Astrocyte (in vitro differentiated cells and primary cell): ENCODE data around the gene CALD1. TPM values are rescaled to one million over a fixed set of nuclear protein-coding genes. Genes with fewer than 3 reads are reported as not detected.

Experiments
- DNase-seq: peaks from one replicate; pipeline ENCODE4 v3.0.0-alpha.2; 2010; ENCODE audit warnings: low read depth
- FAIRE-seq: peaks from 2 replicates; lab custom pipeline; 2011; peaks lifted over from hg19 to GRCh38; lab: Jason Lieb, UNC
- H2AFZ ChIP-seq: 2 replicates; pipeline ENCODE4 v1.6.0; 2012; ENCODE audit warnings: low read depth, low read length, inconsistent platforms
- H3K27ac ChIP-seq: 2 replicates; pipeline ENCODE4 v1.5.1; 2011; ENCODE audit warnings: low read depth, low read length, inconsistent platforms
- H3K27me3 ChIP-seq: 2 replicates; pipeline ENCODE4 v1.6.0; 2011; ENCODE audit warnings: low read length, inconsistent platforms; ENCODE audit not compliant: insufficient read depth
- H3K36me3 ChIP-seq: 2 replicates; pipeline ENCODE4 v1.5.1; 2011; ENCODE audit warnings: low read length, inconsistent platforms; ENCODE audit not compliant: insufficient read depth
- H3K4me1 ChIP-seq: 2 replicates; pipeline ENCODE4 v1.5.1; 2011; ENCODE audit warnings: low read length, inconsistent platforms; ENCODE audit not compliant: insufficient read depth
- H3K4me2 ChIP-seq: 2 replicates; pipeline ENCODE4 v1.6.0; 2012; ENCODE audit warnings: low read length, inconsistent platforms
- H3K4me3 ChIP-seq: 2 replicates; pipeline ENCODE4 v1.5.1; 2011; ENCODE audit warnings: low read depth, mild to moderate bottlenecking, low read length, inconsistent platforms; ENCODE audit not compliant: insufficient read depth
- H3K79me2 ChIP-seq: 2 replicates; pipeline ENCODE4 v1.6.0; 2012; ENCODE audit warnings: mild to moderate bottlenecking, low read length, inconsistent platforms; ENCODE audit not compliant: insufficient read depth
- H3K9ac ChIP-seq: 2 replicates; pipeline ENCODE4 v1.6.0; 2012; ENCODE audit warnings: mild to moderate bottlenecking, low read length, inconsistent platforms
- H3K9me3 ChIP-seq: 2 replicates; pipeline ENCODE4 v1.5.1; 2012; ENCODE audit warnings: low read depth, mild to moderate bottlenecking, low read length, inconsistent platforms; ENCODE audit not compliant: insufficient read depth
- H4K20me1 ChIP-seq: 2 replicates; pipeline ENCODE4 v1.6.0; 2012; ENCODE audit warnings: low read length, inconsistent platforms; ENCODE audit not compliant: insufficient read depth
- H3K27ac Mint-ChIP-seq: one replicate; pipeline ENCODE4 v1.8.0; 2021; ENCODE audit warnings: mild to moderate bottlenecking, mixed read lengths; ENCODE audit not compliant: unreplicated experiment
- H3K27me3 Mint-ChIP-seq: one replicate; pipeline ENCODE4 v1.8.0; 2021; ENCODE audit warnings: low read depth, mixed read lengths; ENCODE audit not compliant: unreplicated experiment
- H3K36me3 Mint-ChIP-seq: one replicate; pipeline ENCODE4 v1.8.0; 2021; ENCODE audit warnings: low read depth, mixed read lengths; ENCODE audit not compliant: unreplicated experiment
- H3K4me1 Mint-ChIP-seq: one replicate; pipeline ENCODE4 v1.8.0; 2021; ENCODE audit warnings: low read depth, mixed read lengths; ENCODE audit not compliant: unreplicated experiment
- H3K4me3 Mint-ChIP-seq: one replicate; pipeline ENCODE4 v1.8.0; 2021; ENCODE audit warnings: mild to moderate bottlenecking, moderate library complexity, mixed read lengths; ENCODE audit not compliant: unreplicated experiment
- H3K9me3 Mint-ChIP-seq: one replicate; pipeline ENCODE4 v1.8.0; 2021; ENCODE audit warnings: mild to moderate bottlenecking, mixed read lengths; ENCODE audit not compliant: unreplicated experiment
- EZH2 ChIP-seq: IDR thresholded peaks from 2 replicates; pipeline ENCODE4 v1.6.1; 2012; ENCODE audit warnings: mild to moderate bottlenecking, low read length, inconsistent platforms; ENCODE audit not compliant: insufficient read depth
- total RNA-seq: library from RNA; stranded (reverse); gene quantifications from 2 replicates; pipeline ENCODE4 v1.2.1, GENCODE V29; 2021
- TF ChIP-seq, protein P1 (sequence below): IDR thresholded peaks from 2 replicates; pipeline ENCODE4 v1.5.1; 2011; ENCODE audit warnings: low read depth, mild to moderate bottlenecking, inconsistent platforms, low read length, moderate library complexity; ENCODE audit not compliant: insufficient read depth

CALD1 gene
- total RNA-seq, 1 donor from 2014 or later, result 1,872 TPM

DNA sequence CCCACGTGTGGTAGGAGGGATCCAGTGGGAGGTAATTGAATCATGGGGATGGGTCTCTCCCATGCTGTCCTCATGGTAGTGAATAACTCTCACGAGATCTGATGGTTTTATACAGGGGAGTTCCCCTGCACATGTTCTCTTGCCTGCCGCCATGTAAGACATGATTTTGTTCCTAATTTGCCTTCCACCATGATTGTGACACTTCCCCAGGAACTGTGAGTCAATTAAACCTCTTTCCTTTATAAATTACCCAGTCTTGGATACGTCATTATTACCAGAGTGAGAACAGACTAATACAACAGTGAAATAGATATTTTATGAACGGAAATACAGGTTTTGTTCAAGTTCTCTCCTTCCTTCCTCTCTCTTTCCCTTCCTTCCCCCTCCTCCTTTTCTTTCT, 15.8 kb downstream of the CALD1 start:
- FAIRE-seq (no peak), DNase-seq (no peak)
- Histone ChIP-seq H3K27ac (no peak overlapping the region), H3K4me1 (peaks cover 43% of the 10 kb centered on the region), H3K27me3 (no peaks in the 10 kb centered on the region), H3K9ac (no peak overlapping the region), H3K4me2 (no peak overlapping the region), H3K36me3 (peaks cover 48% of the 10 kb centered on the region), H2AFZ (no peak overlapping the region), H4K20me1 (peaks cover 97% of the 10 kb centered on the region), H3K79me2 (peaks cover 100% of the 10 kb centered on the region), H3K9me3 (no peaks in the 10 kb centered on the region), H3K4me3 (no peak overlapping the region)
- Mint-ChIP-seq H3K4me3 (peak overlapping the region; percentile 52), H3K27me3 (no peaks in the 10 kb centered on the region), H3K9me3 (peaks cover 2% of the 10 kb centered on the region), H3K27ac (peak overlapping the region; percentile 82), H3K4me1 (peaks cover 83% of the 10 kb centered on the region), H3K36me3 (peaks cover 25% of the 10 kb centered on the region)
- TF ChIP-seq, protein P1, sequence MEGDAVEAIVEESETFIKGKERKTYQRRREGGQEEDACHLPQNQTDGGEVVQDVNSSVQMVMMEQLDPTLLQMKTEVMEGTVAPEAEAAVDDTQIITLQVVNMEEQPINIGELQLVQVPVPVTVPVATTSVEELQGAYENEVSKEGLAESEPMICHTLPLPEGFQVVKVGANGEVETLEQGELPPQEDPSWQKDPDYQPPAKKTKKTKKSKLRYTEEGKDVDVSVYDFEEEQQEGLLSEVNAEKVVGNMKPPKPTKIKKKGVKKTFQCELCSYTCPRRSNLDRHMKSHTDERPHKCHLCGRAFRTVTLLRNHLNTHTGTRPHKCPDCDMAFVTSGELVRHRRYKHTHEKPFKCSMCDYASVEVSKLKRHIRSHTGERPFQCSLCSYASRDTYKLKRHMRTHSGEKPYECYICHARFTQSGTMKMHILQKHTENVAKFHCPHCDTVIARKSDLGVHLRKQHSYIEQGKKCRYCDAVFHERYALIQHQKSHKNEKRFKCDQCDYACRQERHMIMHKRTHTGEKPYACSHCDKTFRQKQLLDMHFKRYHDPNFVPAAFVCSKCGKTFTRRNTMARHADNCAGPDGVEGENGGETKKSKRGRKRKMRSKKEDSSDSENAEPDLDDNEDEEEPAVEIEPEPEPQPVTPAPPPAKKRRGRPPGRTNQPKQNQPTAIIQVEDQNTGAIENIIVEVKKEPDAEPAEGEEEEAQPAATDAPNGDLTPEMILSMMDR, result no peak

DNA sequence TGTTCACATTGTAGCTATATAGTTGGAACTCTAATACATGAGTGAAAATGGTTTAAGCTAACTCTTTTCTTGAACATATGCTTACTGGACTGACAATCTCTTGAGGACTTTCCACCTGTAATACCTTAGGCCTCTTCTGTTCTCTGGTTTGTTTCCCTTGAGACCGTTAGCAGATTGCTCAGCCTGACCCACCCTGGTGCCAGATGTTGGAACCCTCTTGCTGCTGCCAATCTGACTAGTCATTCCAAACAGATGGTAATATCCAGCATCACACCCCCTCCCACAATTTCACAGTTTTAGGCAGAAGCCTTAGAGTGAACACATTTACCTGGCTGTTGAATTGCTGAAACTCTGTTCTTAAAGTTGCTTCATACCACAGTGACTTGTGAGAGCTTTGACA, 18.7 kb downstream of the CALD1 start:
- H3K79me2 ChIP-seq, result peaks cover 100% of the 10 kb centered on the region
- H3K4me3 ChIP-seq, result no peak overlapping the region
- no peak overlapping the region for H2AFZ ChIP-seq
- Mint-ChIP-seq H3K9me3 (no peaks in the 10 kb centered on the region), H3K27ac (peak overlapping the region; percentile 60), H3K27me3 (no peaks in the 10 kb centered on the region), H3K4me3 (peak overlapping the region; percentile 73), H3K36me3 (peaks cover 15% of the 10 kb centered on the region), H3K4me1 (peaks cover 70% of the 10 kb centered on the region)
- no peak for TF ChIP-seq EZH2
- TF ChIP-seq, protein P1, result no peak
- peaks cover 27% of the 10 kb centered on the region for H3K4me1 ChIP-seq
- peaks cover 46% of the 10 kb centered on the region for H3K36me3 ChIP-seq
- peak overlapping the region; percentile 10 for H3K27ac ChIP-seq
- no peak overlapping the region for H3K9ac ChIP-seq
- peak; percentile 71 for FAIRE-seq
- DNase-seq, result no peak
- H3K9me3 ChIP-seq, result no peaks in the 10 kb centered on the region
- H4K20me1 ChIP-seq, result peaks cover 87% of the 10 kb centered on the region
- no peaks in the 10 kb centered on the region for H3K27me3 ChIP-seq
- H3K4me2 ChIP-seq, result peak overlapping the region; percentile 24

DNA sequence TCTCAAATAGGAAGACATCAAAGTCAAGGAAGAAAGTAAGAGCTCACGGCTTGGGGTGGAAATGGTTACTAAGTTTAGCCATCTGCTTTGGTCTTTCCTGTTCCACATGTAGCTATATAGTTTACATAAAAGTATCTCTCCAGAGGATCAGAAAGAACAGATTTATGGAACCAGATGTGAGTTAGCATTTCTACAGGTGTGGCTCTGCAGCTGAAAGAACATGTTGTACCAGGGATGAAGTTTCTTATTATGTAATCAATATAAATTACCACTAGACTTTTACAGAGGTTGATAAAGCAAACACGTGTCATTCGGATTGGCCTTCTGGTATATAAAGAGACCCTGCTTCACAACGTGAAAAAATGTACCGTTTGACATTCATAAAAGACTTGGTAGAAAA, 19.9 kb downstream of the CALD1 start:
- no peak for FAIRE-seq
- Histone ChIP-seq H2AFZ (no peak overlapping the region), H3K27me3 (no peaks in the 10 kb centered on the region), H3K9ac (no peak overlapping the region), H3K36me3 (peaks cover 38% of the 10 kb centered on the region), H3K9me3 (no peaks in the 10 kb centered on the region), H4K20me1 (peaks cover 85% of the 10 kb centered on the region), H3K79me2 (peaks cover 98% of the 10 kb centered on the region), H3K27ac (peak overlapping the region; percentile 9), H3K4me3 (no peak overlapping the region), H3K4me2 (peak overlapping the region; percentile 24), H3K4me1 (peaks cover 30% of the 10 kb centered on the region)
- no peaks in the 10 kb centered on the region for H3K27me3 Mint-ChIP-seq
- H3K4me3 Mint-ChIP-seq, result peak overlapping the region; percentile 70
- DNase-seq, result no peak
- H3K27ac Mint-ChIP-seq, result peak overlapping the region; percentile 60
- no peaks in the 10 kb centered on the region for H3K9me3 Mint-ChIP-seq
- H3K4me1 Mint-ChIP-seq, result peaks cover 67% of the 10 kb centered on the region
- peaks cover 15% of the 10 kb centered on the region for H3K36me3 Mint-ChIP-seq
- TF ChIP-seq EZH2, result no peak
- TF ChIP-seq, protein P1, result no peak
